HCT116 (cell line): Measurements from ENCODE around the gene MIA2. TPM values are rescaled to one million over a fixed set of nuclear protein-coding genes. Genes with fewer than 3 reads are reported as not detected.
"Not testable (repeated sequence)": the region's sequence is repeated elsewhere in the genome, so short reads cannot be mapped to it uniquely, and the experiment has no call there.

Experiments used
- ATAC-seq: fragments of 200-7000 bp; cut with Tn5 transposase; 2 replicates; pipeline ENCODE4 v1.9.1; 2020; ENCODE audit warnings: mild to moderate bottlenecking, moderate library complexity
- BruUV-seq: library from RNA; stranded (reverse); fragments of 400-500 nt; replicated peaks from 2 replicates; lab custom pipeline; 2021; lab: Mats Ljungman, UMichigan
- CTCF ChIA-PET: fragments of 300-600 bp; sonication (Branson Sonifier 250); formaldehyde crosslinking; loops from one replicate; lab custom pipeline; 2021; ENCODE audit warnings: antibody characterized with exemption; lab: Charles Lee
- POLR2A ChIA-PET: fragments of 300-600, 350-600 bp; sonication (Branson Sonifier 250); formaldehyde crosslinking; loops from one replicate; lab custom pipeline; 2021; ENCODE audit warnings: antibody characterized with exemption; lab: Charles Lee
- RAD21 ChIA-PET, 2 experiments: fragments of 300-600 bp; sonication (Branson Sonifier 250); formaldehyde crosslinking; loops; one replicate each; lab custom pipeline; 2023; ENCODE audit warnings: low total read pairs in 2 of 2; ENCODE audit not compliant: uncharacterized antibody in 2 of 2, unreplicated experiment in 2 of 2, low non-redundant PET in 1 of 2; lab: Charles Lee
- DNase-seq: peaks from one replicate; pipeline ENCODE4 v3.0.0-alpha.2; 2010; ENCODE audit warnings: low read depth, low spot score
- H2AFZ ChIP-seq: fragments of 200-600 bp; shearing (Covaris generic), sonication (generic); 2 replicates; pipeline ENCODE4 v1.6.1; 2017; ENCODE audit warnings: low read depth, mixed run types, mixed read lengths, antibody characterized with exemption, low read length; ENCODE audit not compliant: poor library complexity, severe bottlenecking
- H3K27ac ChIP-seq: 2 replicates; pipeline ENCODE4 v1.5.1; 2012; ENCODE audit warnings: low read depth, low read length
- H3K27me3 ChIP-seq: fragments of 200-600 bp; sonication (generic); 2 replicates; pipeline ENCODE4 v1.6.1; 2016; ENCODE audit warnings: mixed run types, low read length, mixed read lengths; ENCODE audit not compliant: insufficient read depth
- H3K36me3 ChIP-seq, 2 experiments: fragments of 200-500 bp in 1 of 2; fragments of 200-600 bp in 1 of 2; sonication (Bioruptor generic) in 1 of 2; sonication (generic) in 1 of 2; 2 replicates each; pipeline versions ENCODE4 v1.5.1 to v1.6.1; 2014 to 2016; ENCODE audit warnings: low read length in 2 of 2, inconsistent platforms in 1 of 2, mixed read lengths in 1 of 2, mixed run types in 1 of 2; ENCODE audit not compliant: insufficient read depth in 2 of 2, control insufficient read depth in 1 of 2
- H3K4me1 ChIP-seq, 2 experiments: fragments of 200-600 bp in 1 of 2; sonication (generic) in 1 of 2; 2 replicates each; pipeline versions ENCODE4 v1.5.1 to v1.6.1; 2012 to 2017; ENCODE audit warnings: low read length in 2 of 2, inconsistent platforms in 1 of 2, mild to moderate bottlenecking in 1 of 2, mixed read lengths in 1 of 2, mixed run types in 1 of 2, moderate library complexity in 1 of 2; ENCODE audit not compliant: insufficient read depth in 2 of 2, control insufficient read depth in 1 of 2
- H3K4me2 ChIP-seq: fragments of 200-600 bp; sonication (generic); 2 replicates; pipeline ENCODE4 v1.6.1; 2017; ENCODE audit warnings: mixed run types, low read length, mixed read lengths
- H3K4me3 ChIP-seq, 2 experiments: fragments of 200-600 bp in 1 of 2; sonication (generic) in 1 of 2; replicated peaks in 1 of 2; 2 replicates each; pipeline ENCODE4 v1.5.1; 2011 to 2016; ENCODE audit warnings: low read length in 2 of 2, control low read depth in 1 of 2, low read depth in 1 of 2, mild to moderate bottlenecking in 1 of 2, mixed read lengths in 1 of 2, mixed run types in 1 of 2
- H3K79me2 ChIP-seq: fragments of 200-600 bp; sonication (generic); 2 replicates; pipeline ENCODE4 v1.6.1; 2017; ENCODE audit warnings: mild to moderate bottlenecking, mixed run types, low read length, moderate library complexity, mixed read lengths; ENCODE audit not compliant: insufficient read depth
- H3K9ac ChIP-seq: fragments of 200-600 bp; sonication (generic); 2 replicates; pipeline ENCODE4 v1.6.1; 2016; ENCODE audit warnings: low read length, mixed read lengths
- H3K9me2 ChIP-seq: fragments of 200-600 bp; sonication (generic), shearing (Covaris generic); 2 replicates; pipeline ENCODE4 v1.6.1; 2017; ENCODE audit warnings: mixed run types, mild to moderate bottlenecking, moderate library complexity; ENCODE audit not compliant: insufficient read depth
- H3K9me3 ChIP-seq, 2 experiments: fragments of 200-500 bp in 1 of 2; fragments of 200-600 bp in 1 of 2; sonication (Bioruptor generic) in 1 of 2; sonication (generic) in 1 of 2; 2 replicates each; pipeline ENCODE4 v1.6.1; 2014 to 2017; ENCODE audit warnings: low read length in 2 of 2, mixed read lengths in 2 of 2, inconsistent platforms in 1 of 2, low read depth in 1 of 2, mild to moderate bottlenecking in 1 of 2, mixed run types in 1 of 2, moderate library complexity in 1 of 2; ENCODE audit not compliant: control insufficient read depth in 1 of 2, insufficient read depth in 1 of 2
- H4K20me1 ChIP-seq: fragments of 200-600 bp; sonication (generic), shearing (Covaris generic); 2 replicates; pipeline ENCODE4 v1.6.1; 2017; ENCODE audit warnings: mixed run types, mild to moderate bottlenecking, moderate library complexity; ENCODE audit not compliant: insufficient read depth
- EGR1 ChIP-seq: IDR thresholded peaks from 2 replicates; pipeline ENCODE4 v1.6.1; 2012; ENCODE audit warnings: low read depth
- ELF1 ChIP-seq: IDR thresholded peaks from 2 replicates; pipeline ENCODE4 v1.6.1; 2012; ENCODE audit warnings: low read depth, borderline replicate concordance
- EZH2phosphoT487 ChIP-seq: fragments of 200-600 bp; IDR thresholded peaks from 2 replicates; pipeline ENCODE4 v1.6.1; 2018; ENCODE audit warnings: antibody characterized with exemption, borderline replicate concordance
- ZNF274 ChIP-seq: fragments of 200-500 bp; sonication (Bioruptor generic); IDR thresholded peaks from 2 replicates; pipeline ENCODE4 v1.6.1; 2014; ENCODE audit warnings: mild to moderate bottlenecking, low read depth, low read length, inconsistent platforms
- intact Hi-C: fragments of 100-400 bp; cut with micrococcal nuclease; formaldehyde crosslinking; loops from 2 replicates; pipeline ENCODE4 v1.10.0; 2022
- total RNA-seq: library from RNA; stranded (reverse); gene quantifications from one replicate; pipeline ENCODE4 v1.2.1, GENCODE V29; 2021; ENCODE audit not compliant: unreplicated experiment
- TF ChIP-seq, protein P1 (sequence below), 3 experiments: fragments of 200-600 bp in 1 of 3; sonication (generic) in 1 of 3; IDR thresholded peaks in 2 of 3; conservative IDR thresholded peaks in 1 of 3; 2 replicates each; pipeline ENCODE4 v1.5.1; 2012 to 2017; ENCODE audit warnings: low read depth in 2 of 3, low read length in 2 of 3, antibody characterized with exemption in 1 of 3, borderline replicate concordance in 1 of 3, control low read depth in 1 of 3, mild to moderate bottlenecking in 1 of 3, mixed read lengths in 1 of 3, mixed run types in 1 of 3, moderate library complexity in 1 of 3; ENCODE audit not compliant: insufficient read depth in 1 of 3

Gene MIA2
- total RNA-seq, 1 experiment from 2014 or later = 31.1 TPM

DNA sequence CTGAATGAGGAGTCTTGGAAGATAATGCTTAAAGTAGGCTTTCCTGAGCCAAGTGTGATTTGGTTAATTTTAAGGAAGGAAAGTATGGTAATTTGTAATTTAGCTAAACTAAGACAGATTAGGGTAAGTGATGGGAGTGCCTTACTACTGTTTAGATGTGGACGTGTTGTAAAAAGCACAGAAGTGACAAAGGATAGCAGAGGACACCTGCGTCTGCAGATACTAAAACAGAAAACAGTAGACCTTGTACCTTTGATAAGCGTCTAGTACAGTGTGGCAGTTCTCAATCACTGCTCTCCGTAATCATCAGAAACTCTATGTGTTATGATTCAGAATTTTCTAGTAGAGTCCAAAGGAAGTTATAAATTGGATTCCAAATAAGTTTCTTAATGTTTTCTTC lies 58.0 kb downstream of the MIA2 start (continued):
- no peak for TF ChIP-seq EZH2phosphoT487

DNA sequence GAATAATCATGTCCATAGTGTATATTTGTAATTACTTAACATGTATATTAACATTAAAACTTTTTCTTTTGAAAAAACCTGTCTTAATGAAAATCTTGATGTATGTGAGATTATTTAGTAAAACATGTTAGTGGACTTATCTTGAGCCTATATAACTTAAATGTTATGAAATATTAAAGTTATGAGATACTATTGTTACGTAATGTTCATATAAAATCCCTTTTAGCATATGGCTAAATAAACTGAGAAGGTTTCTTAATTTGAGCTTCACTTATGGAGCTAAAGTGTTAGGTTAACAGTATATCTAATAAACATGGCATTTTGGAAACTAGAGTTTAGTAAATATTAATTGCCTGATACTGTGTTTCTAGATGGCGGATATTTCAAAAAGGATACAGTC lies 59.9 kb downstream of the MIA2 start:
- CTCF ChIA-PET = no interaction called here
- H4K20me1 ChIP-seq = no peaks in the 10 kb centered on the region

DNA sequence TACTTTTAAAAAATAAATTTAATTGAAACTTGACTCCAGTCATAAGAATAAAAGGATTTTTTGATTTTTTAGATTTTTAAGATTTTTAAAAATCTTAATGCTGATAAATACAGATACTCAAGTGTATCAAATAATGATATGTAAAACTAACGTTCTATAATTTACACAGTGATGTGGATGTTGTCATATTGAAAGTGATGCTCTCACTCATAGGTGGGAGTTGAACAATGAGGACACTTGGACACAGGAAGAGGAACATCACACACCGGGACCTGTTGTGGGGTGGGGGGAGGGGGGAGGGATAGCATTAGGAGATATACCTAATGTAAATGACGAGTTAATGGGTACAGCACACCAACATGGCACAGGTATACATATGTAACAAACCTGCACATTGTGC lies 66.7 kb downstream of the MIA2 start:
- H3K9ac ChIP-seq, DNase-seq, H4K20me1 ChIP-seq, H3K79me2 ChIP-seq, CTCF ChIA-PET, H3K4me3 ChIP-seq, H3K9me3 ChIP-seq, H3K4me1 ChIP-seq, H3K27ac ChIP-seq, H3K9me2 ChIP-seq, BruUV-seq, intact Hi-C loops, H2AFZ ChIP-seq, RAD21 ChIA-PET, ATAC-seq, H3K4me2 ChIP-seq, POLR2A ChIA-PET, H3K36me3 ChIP-seq, H3K27me3 ChIP-seq: not testable (repeated sequence)

More for the DNA sequence above, 59.9 kb downstream of the MIA2 start:
- Histone ChIP-seq H3K4me3 (no peak overlapping the region), H3K9me2 (no peaks in the 10 kb centered on the region), H3K9ac (no peak overlapping the region), H3K4me1 (no peaks in the 10 kb centered on the region), H2AFZ (no peak overlapping the region), H3K9me3 (no peaks in the 10 kb centered on the region), H3K27me3 (no peaks in the 10 kb centered on the region), H3K27ac (no peak overlapping the region), H3K79me2 (peaks cover 4% of the 10 kb centered on the region; the same call in 1 of the 2 replicates), H3K36me3 (peaks cover 8 to 13% of the 10 kb centered on the region in 2 experiments; a peak in 3 of 4 replicates), H3K4me2 (no peak overlapping the region)
- RAD21 ChIA-PET = no interaction called here
- POLR2A ChIA-PET = no interaction called here
- BruUV-seq = no TSS peak
- intact Hi-C loops = no loop called here
- ATAC-seq (no peak), DNase-seq (no peak)
- TF ChIP-seq EGR1 (no peak), ZNF274 (no peak), EZH2phosphoT487 (no peak), ELF1 (no peak)
- TF ChIP-seq, protein P1, sequence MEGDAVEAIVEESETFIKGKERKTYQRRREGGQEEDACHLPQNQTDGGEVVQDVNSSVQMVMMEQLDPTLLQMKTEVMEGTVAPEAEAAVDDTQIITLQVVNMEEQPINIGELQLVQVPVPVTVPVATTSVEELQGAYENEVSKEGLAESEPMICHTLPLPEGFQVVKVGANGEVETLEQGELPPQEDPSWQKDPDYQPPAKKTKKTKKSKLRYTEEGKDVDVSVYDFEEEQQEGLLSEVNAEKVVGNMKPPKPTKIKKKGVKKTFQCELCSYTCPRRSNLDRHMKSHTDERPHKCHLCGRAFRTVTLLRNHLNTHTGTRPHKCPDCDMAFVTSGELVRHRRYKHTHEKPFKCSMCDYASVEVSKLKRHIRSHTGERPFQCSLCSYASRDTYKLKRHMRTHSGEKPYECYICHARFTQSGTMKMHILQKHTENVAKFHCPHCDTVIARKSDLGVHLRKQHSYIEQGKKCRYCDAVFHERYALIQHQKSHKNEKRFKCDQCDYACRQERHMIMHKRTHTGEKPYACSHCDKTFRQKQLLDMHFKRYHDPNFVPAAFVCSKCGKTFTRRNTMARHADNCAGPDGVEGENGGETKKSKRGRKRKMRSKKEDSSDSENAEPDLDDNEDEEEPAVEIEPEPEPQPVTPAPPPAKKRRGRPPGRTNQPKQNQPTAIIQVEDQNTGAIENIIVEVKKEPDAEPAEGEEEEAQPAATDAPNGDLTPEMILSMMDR (IDR thresholded peaks at IDR 0.05 in 2 of 3, conservative IDR thresholded peaks at IDR 0.05 in 1 of 3; ENCODE audit: borderline replicate concordance in 1 of 3, insufficient read depth in 1 of 3, low read depth in 2 of 3, low read length in 2 of 3) = no peak
